ENCODE measurements around the gene EME2.

EME2 gene

DNA sequence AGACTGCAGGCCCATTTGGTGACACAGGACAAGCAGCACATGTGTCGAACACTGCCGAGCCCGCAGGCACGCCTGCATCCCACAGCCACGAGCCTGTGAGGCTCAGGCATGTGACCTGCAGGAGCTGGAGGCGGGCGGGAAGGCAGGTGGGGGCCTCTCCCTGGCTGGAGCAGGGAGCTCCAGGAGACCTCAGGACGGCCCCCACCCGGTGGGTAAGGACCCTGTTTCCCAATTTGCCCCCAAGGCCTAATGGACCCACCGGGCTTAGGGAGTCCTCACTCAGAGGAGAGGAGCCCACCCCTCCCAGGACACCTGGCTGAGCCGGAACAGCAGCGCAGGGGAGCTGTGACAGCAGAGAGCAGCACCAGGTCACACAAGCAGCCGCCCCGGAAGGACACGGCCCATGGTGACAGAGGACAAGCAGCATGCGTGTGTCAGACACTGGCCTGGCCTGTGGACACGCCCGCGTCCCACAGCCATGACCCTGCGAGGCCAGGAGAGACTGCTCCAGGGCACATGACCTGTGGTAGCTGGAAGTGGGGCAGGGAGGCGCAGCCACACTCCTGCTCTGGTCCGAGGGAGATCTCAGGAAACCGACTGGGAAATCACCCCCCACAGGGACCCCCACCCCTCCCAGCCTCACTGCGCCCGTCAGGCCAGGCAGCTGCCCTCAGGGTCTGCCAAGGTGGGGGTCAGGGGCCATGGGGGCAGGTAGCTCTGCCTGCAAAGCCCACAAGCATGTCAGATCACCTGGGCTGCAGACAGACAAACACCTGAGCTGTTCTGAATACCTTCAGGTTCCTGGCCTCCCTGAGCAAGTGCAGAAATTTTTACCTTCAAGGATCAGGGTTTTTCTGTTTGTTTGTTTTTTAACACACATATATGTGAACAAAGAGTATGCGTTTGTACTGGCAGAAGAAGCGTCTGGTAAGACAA is 7.4 kb downstream of the EME2 start:
- no peak for DNase-seq

DNA sequence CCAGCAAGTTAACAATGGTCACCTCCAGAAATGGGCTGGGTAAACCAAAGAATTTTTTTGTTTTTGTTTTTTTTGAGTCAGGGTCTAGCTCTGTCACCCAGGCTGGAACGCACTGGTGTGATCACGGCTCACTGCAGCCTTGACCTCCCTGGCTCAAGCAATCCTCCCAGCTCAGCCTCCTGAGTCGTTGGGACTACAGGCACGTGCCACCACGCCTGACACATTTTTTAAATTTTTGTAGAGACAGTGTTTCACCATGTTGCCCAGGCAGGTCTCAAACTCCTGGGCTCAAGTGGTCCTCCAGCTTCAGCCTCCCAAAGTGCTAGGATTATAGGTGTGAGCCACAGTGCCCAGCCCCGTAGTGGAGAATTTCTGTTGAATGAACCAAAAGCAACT is 8.1 kb downstream of the EME2 start:
- DNase-seq = no peak

DNA sequence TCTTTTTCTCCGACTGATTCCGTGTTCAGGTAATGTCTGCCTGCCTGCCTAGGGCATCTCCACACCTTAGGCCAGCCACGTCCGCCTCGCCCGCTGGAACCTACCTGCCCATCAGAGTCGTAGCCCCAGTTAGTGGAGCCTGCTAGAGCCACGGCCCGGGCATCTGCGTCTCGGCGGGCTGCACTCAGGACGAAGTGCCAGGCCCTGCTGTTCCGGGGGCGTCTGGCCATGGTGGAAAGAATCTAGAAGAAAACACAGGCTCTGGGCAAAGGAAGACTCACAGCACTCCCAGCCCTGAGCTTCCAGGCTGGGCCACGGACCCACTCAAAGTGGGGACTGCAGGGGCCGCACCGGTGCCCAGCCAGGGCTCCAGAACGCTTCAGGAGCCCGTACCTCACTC is 8.6 kb downstream of the EME2 start:
- DNase-seq = no peak

DNA sequence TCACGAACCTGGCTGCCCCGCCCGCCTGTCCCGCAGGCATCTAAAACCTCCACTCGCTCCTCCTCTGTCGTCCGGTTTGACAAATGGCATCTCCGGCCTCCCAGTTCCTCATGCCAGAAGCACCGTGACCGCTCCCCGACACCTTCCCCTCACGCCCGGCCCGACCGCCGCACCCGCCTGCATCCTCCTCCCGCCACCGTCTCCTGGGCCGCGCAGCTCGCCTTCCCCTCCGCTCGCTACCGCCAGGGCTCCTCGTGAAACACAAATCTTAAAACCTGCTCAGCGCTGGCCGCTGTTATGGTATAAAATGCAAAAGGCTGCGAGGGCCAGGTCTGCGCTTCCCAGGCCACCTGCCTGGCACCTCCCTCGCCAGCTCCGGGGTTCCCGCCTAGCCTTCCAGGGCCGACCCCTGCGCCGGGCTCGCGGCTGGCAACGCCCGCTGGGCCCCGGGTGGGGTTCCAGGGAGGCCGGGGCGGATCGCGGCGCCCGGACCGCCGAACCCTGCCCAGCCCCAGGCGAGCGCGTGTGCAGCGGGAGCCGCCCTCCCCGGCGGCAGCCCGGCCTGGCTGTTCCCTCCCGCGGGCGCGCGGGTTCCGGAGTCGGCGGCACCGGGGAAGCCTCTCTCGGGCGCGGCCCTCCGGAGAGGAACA is 9.3 kb downstream of the EME2 start:
- DNase-seq = peak; percentile 51

GRCh38 chr16:1782408-1783264 is 10.0 kb downstream of the EME2 start, which contains the start of the genes NUBP2 and SPSB3:
TSS of gene NUBP2 (plus strand) at chr16:1782960. CDS start at chr16:1783021, 61 bp downstream.
TSS of gene SPSB3 (minus strand) at chr16:1782571. CDS start at chr16:1781483, 1,088 bp downstream.
- peak; percentile 99 for DNase-seq

DNA sequence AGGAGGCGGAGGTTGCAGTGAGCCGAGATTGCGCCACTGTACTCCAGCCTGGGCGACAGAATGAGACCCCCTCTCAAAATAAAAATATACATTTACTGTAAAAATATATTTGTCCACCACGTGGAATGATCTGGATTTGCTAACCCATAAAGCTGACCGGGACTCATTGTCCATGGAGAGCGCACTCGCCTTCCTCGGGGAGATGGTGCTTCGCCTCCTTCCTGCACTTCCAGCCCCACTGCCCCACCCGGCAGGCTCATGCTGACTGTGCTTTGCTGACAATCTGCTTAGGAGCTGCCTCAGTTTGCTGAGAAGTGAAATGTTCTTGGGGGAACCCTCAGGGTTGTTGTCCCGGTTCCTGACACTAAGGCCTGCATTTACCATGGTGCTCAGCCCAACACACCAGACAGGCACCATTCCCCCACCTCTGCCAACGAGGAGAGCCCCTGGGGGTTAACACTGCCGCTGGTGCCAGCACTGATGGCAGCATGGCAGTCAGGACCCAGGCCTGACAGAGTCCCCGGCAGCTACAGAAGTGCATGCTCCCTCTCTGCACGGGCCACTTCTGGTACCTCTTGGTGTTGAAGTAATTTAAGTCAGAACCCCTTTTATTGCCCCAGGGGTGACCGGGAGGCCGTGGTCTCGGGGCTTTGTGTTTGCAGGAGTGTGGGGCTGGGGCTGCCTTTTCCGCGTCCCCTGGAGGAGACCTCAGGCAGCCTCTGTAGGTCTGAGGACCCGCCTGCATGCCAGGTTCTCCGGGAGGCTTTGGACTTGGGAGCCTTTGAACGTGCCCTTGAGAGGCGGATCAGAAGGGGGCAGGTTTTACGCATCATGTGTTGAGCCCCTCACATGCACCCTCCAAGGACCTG is 12.6 kb downstream of the EME2 start:
- no peak for DNase-seq

DNA sequence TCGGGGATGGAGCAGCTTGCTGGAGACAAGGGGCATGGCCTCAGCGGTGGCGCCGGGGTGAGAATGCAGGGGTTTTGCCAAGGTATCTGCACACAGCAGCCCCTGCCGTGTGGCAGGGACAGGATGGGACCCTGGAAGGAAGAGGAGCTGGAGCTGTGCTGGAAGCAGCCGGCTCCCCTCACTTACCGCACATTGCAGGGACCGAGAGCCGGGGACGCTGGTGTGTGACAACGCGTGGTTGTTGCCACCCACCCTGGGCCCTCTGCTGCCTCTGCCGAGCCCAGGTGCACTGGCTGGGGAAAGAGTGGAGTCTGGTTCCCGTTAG is 13.2 kb downstream of the EME2 start:
- no peak for DNase-seq

GRCh38 chr16:1786242-1787055 is 13.8 kb downstream of the EME2 start:
- DNase-seq = no peak

DNA sequence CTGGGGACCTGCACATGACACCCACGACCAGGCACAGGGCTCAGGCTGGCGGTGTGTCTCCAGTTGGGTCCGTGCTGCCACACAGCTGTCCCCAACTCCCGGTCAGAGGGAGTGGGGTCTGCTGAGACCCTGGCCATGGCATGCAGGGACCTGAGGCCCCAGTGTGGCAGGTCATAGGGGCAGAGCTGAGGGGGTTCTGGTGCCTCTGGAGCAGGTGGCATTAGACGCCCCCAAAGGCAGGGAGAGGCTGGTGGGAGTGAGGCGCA is 14.4 kb downstream of the EME2 start:
- no peak for DNase-seq

DNA sequence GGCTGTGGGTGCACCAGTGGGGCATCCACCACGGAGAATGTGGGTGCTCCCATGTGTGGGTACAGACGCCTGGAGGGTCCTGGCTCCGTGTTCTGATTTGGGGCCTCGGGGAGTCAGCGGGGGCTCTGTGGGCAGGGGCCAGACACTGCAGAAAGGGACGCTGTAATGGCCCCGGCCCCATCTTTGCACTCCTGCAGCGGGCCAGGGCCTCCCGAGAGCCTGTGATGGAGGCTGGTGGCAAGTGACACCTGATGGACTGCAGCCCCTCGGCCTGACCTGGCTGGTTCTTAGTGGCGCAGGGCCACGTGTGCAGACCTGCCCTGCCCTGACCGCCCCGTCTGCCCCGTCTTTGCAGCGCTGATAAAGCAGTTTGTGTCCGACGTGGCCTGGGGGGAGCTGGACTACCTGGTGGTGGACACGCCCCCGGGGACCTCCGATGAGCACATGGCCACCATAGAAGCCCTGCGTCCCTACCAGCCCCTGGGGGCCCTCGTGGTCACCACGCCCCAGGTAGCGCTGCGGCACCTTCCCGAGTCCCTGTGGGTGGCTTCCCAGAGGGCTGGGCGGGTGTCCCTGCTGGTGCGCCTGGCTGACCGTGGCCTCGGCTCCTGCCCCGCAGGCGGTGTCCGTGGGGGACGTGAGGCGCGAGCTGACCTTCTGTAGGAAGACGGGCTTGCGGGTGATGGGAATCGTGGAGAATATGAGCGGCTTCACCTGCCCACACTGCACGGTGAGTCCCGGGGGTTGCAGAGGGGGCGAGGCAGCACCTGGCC is 14.9 kb downstream of the EME2 start:
- peak; percentile 1 for DNase-seq

GRCh38 chr16:1788095-1788707 is 15.6 kb downstream of the EME2 start:
- peak; percentile 1 for DNase-seq

DNA sequence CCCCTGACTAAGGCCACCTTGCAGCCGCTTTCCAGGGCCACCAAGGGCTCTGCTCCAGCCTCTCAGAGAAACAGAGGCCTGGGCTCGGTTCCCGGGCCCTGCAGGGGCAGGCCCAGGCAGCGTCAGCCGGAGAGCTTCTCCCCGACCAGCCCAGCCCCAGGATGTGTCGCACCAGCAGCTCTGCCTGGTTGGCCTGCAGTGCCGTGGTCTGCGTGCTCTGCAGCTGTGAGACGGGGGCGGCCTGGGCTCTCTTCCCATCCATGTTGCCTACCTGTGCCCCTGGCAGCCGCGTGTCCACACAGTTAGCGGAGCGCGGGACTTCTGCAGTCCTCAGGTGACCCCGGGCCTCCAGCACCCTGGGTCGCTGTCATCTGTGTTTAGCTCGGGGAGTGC is 16.1 kb downstream of the EME2 start:
- DNase-seq = peak; percentile 1

GRCh38 chr16:1789643-1790045 is 17.0 kb downstream of the EME2 start:
- DNase-seq = no peak

DNA sequence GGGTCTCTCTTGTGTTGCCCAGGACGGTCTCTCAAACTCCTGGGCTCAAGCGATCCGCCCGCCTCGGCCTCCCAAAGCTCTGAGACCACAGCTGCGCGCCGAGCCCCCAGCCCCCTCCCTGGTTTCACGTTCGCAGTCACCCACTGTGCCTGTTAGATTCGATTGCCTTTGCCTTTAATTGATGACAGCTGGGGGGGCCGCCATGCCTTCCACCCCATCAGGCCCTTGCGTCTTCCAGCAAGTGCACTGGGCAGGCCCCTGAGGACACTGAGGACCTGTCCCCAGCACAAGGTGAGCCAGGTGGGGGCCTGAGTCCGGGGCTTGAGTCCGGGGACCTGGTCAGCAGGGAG is 17.6 kb downstream of the EME2 start:
- no peak for DNase-seq

GRCh38 chr16:1790611-1791255 is 18.1 kb downstream of the EME2 start:
- no peak for DNase-seq

DNA sequence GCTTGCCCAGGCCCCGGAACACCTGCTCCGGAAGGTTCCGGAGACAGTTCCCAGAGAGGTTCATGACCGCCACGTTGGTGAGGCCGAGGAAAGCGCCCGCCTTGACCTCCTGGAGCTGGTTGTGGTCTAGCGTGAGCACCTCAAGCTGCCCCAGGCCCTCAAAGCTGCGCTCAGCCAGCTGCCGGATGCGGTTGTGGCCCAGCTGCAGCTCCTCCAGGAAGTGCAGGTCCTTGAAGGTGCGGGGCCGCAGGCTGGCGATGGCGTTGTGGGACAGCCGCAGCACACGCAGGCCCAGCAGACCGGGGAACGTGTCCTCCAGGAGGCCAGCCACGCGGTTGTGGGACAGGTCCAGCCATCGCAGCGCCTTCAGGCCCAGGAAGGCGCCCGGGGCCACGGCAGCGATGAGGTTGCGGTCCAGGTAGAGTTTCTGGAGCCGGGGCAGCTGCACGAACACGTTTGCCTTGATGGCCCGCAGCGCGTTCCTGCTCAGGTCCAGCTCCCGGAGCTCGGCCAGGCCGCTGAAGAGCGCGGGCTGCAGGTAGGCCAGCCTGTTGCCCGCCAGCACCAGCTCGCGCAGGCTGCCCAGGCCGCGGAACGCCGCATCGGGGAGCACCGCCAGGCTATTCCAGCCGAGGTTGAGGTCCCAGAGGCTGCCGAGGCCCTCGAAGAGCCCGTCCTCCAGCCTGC is 18.8 kb downstream of the EME2 start:
- DNase-seq = no peak

GRCh38 chr16:1791943-1792812 is 19.6 kb downstream of the EME2 start:
- no peak for DNase-seq

GRCh38 chr16:1792836-1793577 is 20.4 kb downstream of the EME2 start:
- DNase-seq = no peak
